ENCODE measurements around the gene F8.

DNA sequence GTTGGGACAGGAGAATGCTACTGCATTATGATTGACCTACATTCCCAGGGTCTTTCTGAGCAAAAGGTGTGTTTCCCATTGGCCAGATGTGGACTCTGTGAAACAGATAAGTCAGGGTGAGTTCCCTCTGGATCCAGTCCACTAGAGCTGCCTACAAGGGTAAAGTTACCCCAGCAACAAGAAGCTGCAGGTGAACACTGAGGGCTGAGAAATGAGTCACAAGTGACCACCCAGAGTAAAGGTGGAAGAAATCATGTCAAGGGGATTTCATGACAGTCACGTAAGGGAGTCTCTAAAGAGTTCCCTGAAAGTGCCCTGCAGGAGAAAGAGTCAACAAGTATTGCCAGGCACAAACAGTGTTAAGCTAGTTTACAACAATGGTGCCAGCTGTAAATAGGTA, 120.1 kb downstream of the F8 start:
- TF ChIP-seq POLR2A (IDR thresholded peaks at IDR 0.05): no peak
- TF ChIP-seq, protein P1, sequence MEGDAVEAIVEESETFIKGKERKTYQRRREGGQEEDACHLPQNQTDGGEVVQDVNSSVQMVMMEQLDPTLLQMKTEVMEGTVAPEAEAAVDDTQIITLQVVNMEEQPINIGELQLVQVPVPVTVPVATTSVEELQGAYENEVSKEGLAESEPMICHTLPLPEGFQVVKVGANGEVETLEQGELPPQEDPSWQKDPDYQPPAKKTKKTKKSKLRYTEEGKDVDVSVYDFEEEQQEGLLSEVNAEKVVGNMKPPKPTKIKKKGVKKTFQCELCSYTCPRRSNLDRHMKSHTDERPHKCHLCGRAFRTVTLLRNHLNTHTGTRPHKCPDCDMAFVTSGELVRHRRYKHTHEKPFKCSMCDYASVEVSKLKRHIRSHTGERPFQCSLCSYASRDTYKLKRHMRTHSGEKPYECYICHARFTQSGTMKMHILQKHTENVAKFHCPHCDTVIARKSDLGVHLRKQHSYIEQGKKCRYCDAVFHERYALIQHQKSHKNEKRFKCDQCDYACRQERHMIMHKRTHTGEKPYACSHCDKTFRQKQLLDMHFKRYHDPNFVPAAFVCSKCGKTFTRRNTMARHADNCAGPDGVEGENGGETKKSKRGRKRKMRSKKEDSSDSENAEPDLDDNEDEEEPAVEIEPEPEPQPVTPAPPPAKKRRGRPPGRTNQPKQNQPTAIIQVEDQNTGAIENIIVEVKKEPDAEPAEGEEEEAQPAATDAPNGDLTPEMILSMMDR (IDR thresholded peaks at IDR 0.05): no peak
